ENCODE results near the gene GYPA.
"Not testable (repeated sequence)": the region's sequence is repeated elsewhere in the genome, so short reads cannot be mapped to it uniquely, and the experiment has no call there.

GYPA gene

GRCh38 chr4:144141493-144141892 lies 975 bp upstream of the GYPA start:
- DNase-seq (ENCODE audit: low read depth): no peak
- no peak for TF ChIP-seq CTCF (conservative IDR thresholded peaks at IDR 0.05; ENCODE audit: low read length)
- no peak overlapping the region for H3K4me3 ChIP-seq (ENCODE audit: low read length)

- not testable (repeated sequence) for DNase-seq (ENCODE audit: low read depth)
Measured at GRCh38 chr4:144139991-144140390, 527 bp downstream of the GYPA start.

GRCh38 chr4:144139547-144139946 lies 971 bp downstream of the GYPA start:
- not testable (repeated sequence) for DNase-seq (ENCODE audit: low read depth); H3K4me3 ChIP-seq (ENCODE audit: low read length)

More at GRCh38 chr4:144139991-144140390, 527 bp downstream of the GYPA start:
- H3K4me3 ChIP-seq (ENCODE audit: low read length): not testable (repeated sequence)

DNA sequence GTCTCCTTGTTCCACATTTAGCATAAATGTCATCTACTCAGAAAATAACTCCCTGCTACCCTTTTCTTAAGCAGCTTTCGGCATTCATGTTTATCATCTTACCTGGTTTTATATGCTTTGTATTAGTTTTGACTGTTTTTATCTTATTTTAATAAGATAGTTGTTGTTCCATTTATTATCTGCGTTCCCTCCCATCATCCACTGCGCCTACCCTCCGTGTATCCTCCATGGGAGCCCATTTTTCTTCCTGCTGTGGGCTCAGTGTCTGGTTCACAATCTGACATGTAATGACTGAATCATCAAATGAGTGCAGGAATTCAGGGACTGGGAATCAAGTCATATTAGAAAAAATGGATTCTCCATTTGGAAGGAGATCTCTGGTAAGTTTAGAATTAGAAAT lies 2.3 kb downstream of the GYPA start:
- DNase-seq (ENCODE audit: low read depth); H3K4me3 ChIP-seq (ENCODE audit: low read length): not testable (repeated sequence)

DNA sequence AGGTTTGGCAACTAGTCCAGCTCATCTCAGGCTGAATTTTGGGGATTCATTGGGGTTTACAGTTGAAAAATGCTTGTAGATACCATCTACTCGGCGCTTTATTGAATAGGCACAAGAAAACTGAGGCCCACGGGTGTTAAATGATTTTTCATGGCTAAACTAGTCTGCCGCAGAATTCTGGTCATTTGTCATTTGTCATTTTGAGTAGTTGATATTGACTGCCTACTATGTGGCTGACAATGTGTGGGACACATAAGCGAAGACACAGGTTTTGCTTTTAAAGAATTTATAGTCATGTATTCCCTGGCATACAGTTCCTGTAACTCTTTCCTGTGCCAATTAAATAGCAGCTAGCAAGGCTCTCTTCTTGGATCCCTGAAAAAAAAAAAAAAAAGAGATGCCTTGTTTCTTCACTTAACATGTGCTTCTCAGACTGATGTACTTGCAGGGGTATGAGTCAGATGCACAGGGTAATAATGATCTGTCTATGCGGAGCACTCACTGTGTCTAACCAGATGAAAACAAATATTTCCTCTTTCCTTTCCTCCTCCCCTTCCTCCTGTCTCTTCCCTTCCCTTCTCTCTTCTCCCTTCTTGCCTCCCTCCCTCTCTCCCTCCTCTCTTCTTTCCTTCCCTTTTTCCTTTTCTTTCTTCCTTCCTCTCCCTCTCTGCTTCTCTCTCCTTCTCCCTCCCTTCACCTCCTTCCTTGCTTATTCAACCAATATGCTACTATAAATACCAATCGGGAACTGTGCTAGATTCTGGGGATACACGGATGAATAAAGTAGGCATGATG lies 3.2 kb downstream of the GYPA start:
- H3K4me3 ChIP-seq (ENCODE audit: low read length); DNase-seq (ENCODE audit: low read depth): not testable (repeated sequence)

GRCh38 chr4:144136189-144136588 lies 4.3 kb downstream of the GYPA start:
- DNase-seq (ENCODE audit: low read depth); H3K4me3 ChIP-seq (ENCODE audit: low read length): not testable (repeated sequence)

GRCh38 chr4:144130167-144130566 lies 10.4 kb downstream of the GYPA start:
- not testable (repeated sequence) for H3K4me3 ChIP-seq (ENCODE audit: low read length); DNase-seq (ENCODE audit: low read depth)

DNA sequence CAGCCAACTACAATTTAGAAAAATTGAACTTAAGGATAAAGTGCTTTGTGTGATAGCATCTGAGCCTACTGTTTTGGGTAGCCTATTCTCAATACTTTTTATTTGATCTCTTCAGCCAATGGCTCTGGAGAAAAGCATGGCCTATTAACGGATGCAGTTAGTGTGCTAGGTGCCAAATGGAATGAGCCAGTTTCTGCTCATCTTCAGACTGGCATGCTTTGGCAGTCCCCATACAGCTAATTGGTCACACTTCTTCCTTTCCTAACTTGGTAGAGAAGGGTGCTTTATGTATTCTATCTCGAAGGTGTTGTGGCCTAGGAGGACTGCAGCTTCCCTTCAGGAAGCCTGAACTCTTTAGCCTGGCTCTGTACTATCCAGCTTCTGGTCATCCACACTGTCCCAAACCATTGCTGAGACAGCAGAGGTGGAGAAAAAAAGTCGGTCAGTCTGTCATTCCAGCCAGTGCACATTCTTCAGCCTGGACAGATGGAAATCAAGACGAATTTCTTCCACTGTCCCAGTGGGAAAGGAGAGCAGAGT lies 11.1 kb downstream of the GYPA start:
- not testable (repeated sequence) for H3K4me3 ChIP-seq (ENCODE audit: low read length); DNase-seq (ENCODE audit: low read depth)

DNA sequence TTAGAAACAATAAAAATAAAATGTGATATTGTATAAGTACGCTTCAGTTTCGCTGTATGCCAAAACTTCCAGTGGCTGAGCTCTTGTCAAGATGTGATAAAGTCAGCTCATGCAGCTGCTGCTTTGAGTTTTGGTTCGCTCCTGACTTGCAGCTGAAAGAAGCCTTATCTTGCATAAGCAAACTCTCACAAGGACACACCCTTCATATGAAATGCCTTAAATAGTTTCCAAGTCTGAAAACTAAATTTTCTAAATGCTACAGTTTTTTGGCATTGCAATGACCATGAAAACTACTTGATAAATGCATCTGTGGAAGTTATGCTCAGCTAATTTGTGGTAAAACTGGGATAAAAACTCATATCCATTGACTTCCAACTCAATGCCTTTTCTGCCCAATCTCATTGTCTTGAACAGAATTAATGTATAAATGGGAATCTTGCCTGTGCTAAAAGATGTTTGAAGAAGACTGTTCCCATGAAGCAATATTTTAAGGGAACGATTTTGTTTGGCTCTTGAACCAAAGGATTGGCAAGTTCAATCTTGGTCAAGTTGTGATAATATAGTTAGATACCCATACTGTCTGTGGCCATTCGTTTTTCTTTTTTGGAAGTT lies 11.7 kb downstream of the GYPA start:
- DNase-seq (ENCODE audit: low read depth); H3K4me3 ChIP-seq (ENCODE audit: low read length): not testable (repeated sequence)

- H3K4me3 ChIP-seq (ENCODE audit: low read length); DNase-seq (ENCODE audit: low read depth): not testable (repeated sequence)
Measured at GRCh38 chr4:144125109-144125508, 15.4 kb downstream of the GYPA start.

- DNase-seq (ENCODE audit: low read depth); H3K4me3 ChIP-seq (ENCODE audit: low read length): not testable (repeated sequence)
Measured at GRCh38 chr4:144123982-144124635, 16.4 kb downstream of the GYPA start.

DNA sequence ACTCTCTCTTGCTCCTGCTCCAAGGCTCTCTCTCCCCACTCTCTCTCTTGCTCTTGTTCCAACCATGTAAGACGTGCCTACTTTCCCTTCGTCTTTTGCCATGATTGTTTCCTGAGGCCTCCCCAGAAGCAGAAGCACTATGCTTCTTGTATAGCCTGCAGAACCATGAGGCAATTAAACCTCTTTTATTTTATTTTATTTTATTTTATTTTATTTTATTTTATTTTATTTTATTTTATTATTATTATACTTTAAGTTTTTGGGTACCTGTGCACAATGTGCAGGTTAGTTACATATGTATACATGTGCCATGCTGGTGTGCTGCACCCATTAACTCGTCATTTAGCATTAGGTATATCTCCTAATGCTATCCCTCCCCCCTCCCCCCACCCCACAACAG lies 17.2 kb downstream of the GYPA start:
- DNase-seq (ENCODE audit: low read depth): not testable (repeated sequence)

GRCh38 chr4:144119752-144120151 lies 20.8 kb downstream of the GYPA start:
- not testable (repeated sequence) for H3K4me3 ChIP-seq (ENCODE audit: low read length); DNase-seq (ENCODE audit: low read depth)

More for the DNA sequence above, 17.2 kb downstream of the GYPA start:
- H3K4me3 ChIP-seq (ENCODE audit: low read length): not testable (repeated sequence)

Measured in AG10803 (cell line).